SK-N-SH treated with all-trans-retinoic acid at 6 μM for 48 hours (cell line): ENCODE results near the gene DEPDC4.

ENCODE experiments used
- ATAC-seq: fragments of 200-7000 bp; cut with Tn5 transposase; 3 replicates; pipeline ENCODE4 v1.9.1; 2020; ENCODE audit warnings: mild to moderate bottlenecking, moderate library complexity
- ARNTL ChIP-seq: fragments of 450-650 bp; formaldehyde crosslinking; IDR thresholded peaks from 2 replicates; pipeline ENCODE4 v1.5.0; 2020; ENCODE audit warnings: low read depth, mild to moderate bottlenecking, moderate library complexity, borderline replicate concordance
- CSDC2 ChIP-seq: fragments of 250-450 bp; sonication (Bioruptor Pico); IDR thresholded peaks from 2 replicates; pipeline ENCODE4 v1.5.0; 2020; ENCODE audit warnings: mild to moderate bottlenecking, moderate library complexity
- GLIS3 ChIP-seq: fragments of 250-450 bp; sonication (Bioruptor Pico); IDR thresholded peaks from 2 replicates; pipeline ENCODE4 v1.5.0; 2020; ENCODE audit warnings: mild to moderate bottlenecking, moderate library complexity
- ISL1 ChIP-seq: fragments of 250-450 bp; sonication (Bioruptor Pico); IDR thresholded peaks from 2 replicates; pipeline ENCODE4 v2.1.2; 2022; ENCODE audit warnings: mild to moderate bottlenecking, moderate library complexity
- OSR1 ChIP-seq: fragments of 250-450 bp; sonication (Bioruptor Pico); IDR thresholded peaks from 2 replicates; pipeline ENCODE4 v1.8.0; 2022; ENCODE audit warnings: moderate library complexity, mild to moderate bottlenecking, inconsistent platforms
- RARB ChIP-seq: fragments of 250-450 bp; sonication (Bioruptor Pico); IDR thresholded peaks from 2 replicates; pipeline ENCODE4 v1.8.0; 2021; ENCODE audit warnings: mild to moderate bottlenecking, moderate library complexity
- SNAI2 ChIP-seq: fragments of 250-450 bp; sonication (Bioruptor Pico); IDR thresholded peaks from 2 replicates; pipeline ENCODE4 v1.5.0; 2020; ENCODE audit warnings: mild to moderate bottlenecking, moderate library complexity
- TCF4 ChIP-seq: fragments of 250-450 bp; sonication (Bioruptor Pico); IDR thresholded peaks from 2 replicates; pipeline ENCODE4 v1.8.0; 2021; ENCODE audit warnings: mild to moderate bottlenecking, moderate library complexity, borderline replicate concordance
- TOX ChIP-seq: fragments of 250-450 bp; sonication (Bioruptor Pico); IDR thresholded peaks from 2 replicates; pipeline ENCODE4 v1.8.0; 2021; ENCODE audit warnings: mild to moderate bottlenecking, moderate library complexity, borderline replicate concordance
- ZC3H10 ChIP-seq: fragments of 250-450 bp; sonication (Bioruptor Pico); IDR thresholded peaks from 2 replicates; pipeline ENCODE4 v1.5.1; 2021; ENCODE audit warnings: mild to moderate bottlenecking, moderate library complexity
- ZFP3 ChIP-seq: fragments of 250-450 bp; sonication (Bioruptor Pico); IDR thresholded peaks from 2 replicates; pipeline ENCODE4 v1.5.0; 2020; ENCODE audit warnings: mild to moderate bottlenecking, moderate library complexity
- ZFP30 ChIP-seq: fragments of 450-650 bp; formaldehyde crosslinking; IDR thresholded peaks from 2 replicates; pipeline ENCODE4 v1.5.0; 2022; ENCODE audit warnings: mild to moderate bottlenecking, moderate library complexity
- ZNF565 ChIP-seq: fragments of 450-650 bp; formaldehyde crosslinking; conservative IDR thresholded peaks from 2 replicates; pipeline ENCODE4 v1.5.0; 2020; ENCODE audit warnings: low read depth, mild to moderate bottlenecking, moderate library complexity
- ZNF70 ChIP-seq: fragments of 450-650 bp; formaldehyde crosslinking; IDR thresholded peaks from 2 replicates; pipeline ENCODE4 v1.5.0; 2020; ENCODE audit warnings: mild to moderate bottlenecking, moderate library complexity
- ZNF8 ChIP-seq: fragments of 450-650 bp; formaldehyde crosslinking; IDR thresholded peaks from 2 replicates; pipeline ENCODE4 v1.5.0; 2020; ENCODE audit warnings: mild to moderate bottlenecking, moderate library complexity
- TF ChIP-seq, protein P1 (sequence below): fragments of 250-450 bp; sonication (Bioruptor Pico); IDR thresholded peaks from 2 replicates; pipeline ENCODE4 v1.5.1; 2020; ENCODE audit warnings: low read depth, mild to moderate bottlenecking, moderate library complexity
- TF ChIP-seq, protein P2 (sequence below): fragments of 250-450 bp; sonication (Bioruptor Pico); IDR thresholded peaks from 2 replicates; pipeline ENCODE4 v1.8.0; 2021; ENCODE audit warnings: low read depth, mild to moderate bottlenecking, moderate library complexity, borderline replicate concordance
- TF ChIP-seq, protein P3 (sequence below): fragments of 250-450 bp; sonication (Bioruptor Pico); IDR thresholded peaks from 2 replicates; pipeline ENCODE4 v1.5.0; 2020; ENCODE audit warnings: mild to moderate bottlenecking, moderate library complexity
- TF ChIP-seq, protein P4 (sequence below): fragments of 250-450 bp; sonication (Bioruptor Pico); IDR thresholded peaks from 2 replicates; pipeline ENCODE4 v1.5.1; 2021; ENCODE audit warnings: mild to moderate bottlenecking, moderate library complexity
- TF ChIP-seq, protein P5 (sequence below): fragments of 250-450 bp; sonication (Bioruptor Pico); IDR thresholded peaks from 2 replicates; pipeline ENCODE4 v1.8.0; 2020; ENCODE audit warnings: mild to moderate bottlenecking, moderate library complexity, borderline replicate concordance

Gene DEPDC4

DNA sequence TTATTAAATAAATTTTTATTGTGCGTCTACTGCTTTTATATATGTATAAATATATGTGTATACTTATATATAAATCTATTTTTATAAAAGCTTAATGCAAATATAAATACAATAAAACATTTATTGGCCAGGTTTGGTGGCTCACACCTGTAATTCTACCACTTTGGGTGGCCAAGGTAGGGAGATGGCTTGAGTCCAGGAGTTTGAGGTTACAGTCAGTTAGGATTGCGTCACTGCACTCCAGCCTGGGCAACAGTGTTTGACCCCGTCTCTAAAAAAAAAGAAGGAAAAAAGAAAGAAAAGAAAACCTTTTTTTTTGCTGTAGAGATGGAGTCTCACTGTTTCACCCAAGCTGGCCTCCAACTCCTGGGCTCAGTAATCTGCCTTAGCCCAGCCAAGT, 45.4 kb downstream of the DEPDC4 start:
- ATAC-seq, result no peak
- TF ChIP-seq SNAI2 (CRISPR knock-in tag), result no peak
- TF ChIP-seq ZNF8 (CRISPR knock-in tag), result no peak
- no peak for TF ChIP-seq TOX (CRISPR knock-in tag)

DNA sequence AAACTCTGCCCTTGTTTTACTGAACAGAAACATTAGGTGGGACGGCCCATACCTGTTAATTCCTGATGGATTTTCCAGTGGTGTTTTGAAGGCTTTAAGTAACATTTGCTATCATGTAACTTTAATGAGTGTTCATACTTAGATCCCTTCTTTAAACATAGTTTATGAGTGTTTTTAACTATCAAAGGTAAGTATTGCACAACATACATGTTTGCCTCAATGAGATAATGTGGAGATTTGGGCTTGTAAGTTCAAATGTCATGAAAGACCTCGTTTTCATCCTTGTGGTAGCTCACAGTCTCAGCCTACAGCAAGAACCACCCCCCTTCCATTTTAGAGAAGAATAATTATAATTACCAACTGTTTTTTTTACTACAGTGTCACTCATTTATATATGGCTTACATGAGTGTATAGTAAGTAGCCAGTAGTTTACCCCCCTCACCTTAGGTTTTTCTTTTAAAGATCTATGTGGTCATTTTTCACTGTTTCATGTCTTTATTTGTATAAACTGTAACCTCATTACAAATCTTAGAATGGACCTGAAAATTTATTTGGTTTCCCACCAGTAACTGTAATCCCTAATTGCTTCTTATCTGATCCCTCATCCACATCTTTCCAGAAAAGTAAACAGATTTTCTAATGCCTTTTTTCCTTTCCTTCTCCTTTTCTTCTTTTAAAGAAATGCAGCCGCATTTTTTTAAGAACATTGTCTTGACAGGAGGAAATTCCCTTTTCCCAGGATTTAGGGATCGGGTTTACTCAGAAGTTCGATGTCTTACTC, 47.4 kb downstream of the DEPDC4 start:
- TF ChIP-seq ZNF8 (CRISPR knock-in tag) (no peak), GLIS3 (CRISPR knock-in tag) (no peak), ZNF565 (CRISPR knock-in tag) (no peak), RARB (no peak), ZFP3 (no peak), TOX (CRISPR knock-in tag) (no peak), OSR1 (CRISPR knock-in tag) (no peak), ARNTL (CRISPR knock-in tag) (no peak), CSDC2 (CRISPR knock-in tag) (no peak), TCF4 (CRISPR knock-in tag) (no peak)
- TF ChIP-seq, protein P1, sequence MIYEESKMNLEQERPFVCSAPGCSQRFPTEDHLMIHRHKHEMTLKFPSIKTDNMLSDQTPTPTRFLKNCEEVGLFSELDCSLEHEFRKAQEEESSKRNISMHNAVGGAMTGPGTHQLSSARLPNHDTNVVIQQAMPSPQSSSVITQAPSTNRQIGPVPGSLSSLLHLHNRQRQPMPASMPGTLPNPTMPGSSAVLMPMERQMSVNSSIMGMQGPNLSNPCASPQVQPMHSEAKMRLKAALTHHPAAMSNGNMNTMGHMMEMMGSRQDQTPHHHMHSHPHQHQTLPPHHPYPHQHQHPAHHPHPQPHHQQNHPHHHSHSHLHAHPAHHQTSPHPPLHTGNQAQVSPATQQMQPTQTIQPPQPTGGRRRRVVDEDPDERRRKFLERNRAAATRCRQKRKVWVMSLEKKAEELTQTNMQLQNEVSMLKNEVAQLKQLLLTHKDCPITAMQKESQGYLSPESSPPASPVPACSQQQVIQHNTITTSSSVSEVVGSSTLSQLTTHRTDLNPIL (CRISPR knock-in tag), result no peak
- TF ChIP-seq, protein P2, sequence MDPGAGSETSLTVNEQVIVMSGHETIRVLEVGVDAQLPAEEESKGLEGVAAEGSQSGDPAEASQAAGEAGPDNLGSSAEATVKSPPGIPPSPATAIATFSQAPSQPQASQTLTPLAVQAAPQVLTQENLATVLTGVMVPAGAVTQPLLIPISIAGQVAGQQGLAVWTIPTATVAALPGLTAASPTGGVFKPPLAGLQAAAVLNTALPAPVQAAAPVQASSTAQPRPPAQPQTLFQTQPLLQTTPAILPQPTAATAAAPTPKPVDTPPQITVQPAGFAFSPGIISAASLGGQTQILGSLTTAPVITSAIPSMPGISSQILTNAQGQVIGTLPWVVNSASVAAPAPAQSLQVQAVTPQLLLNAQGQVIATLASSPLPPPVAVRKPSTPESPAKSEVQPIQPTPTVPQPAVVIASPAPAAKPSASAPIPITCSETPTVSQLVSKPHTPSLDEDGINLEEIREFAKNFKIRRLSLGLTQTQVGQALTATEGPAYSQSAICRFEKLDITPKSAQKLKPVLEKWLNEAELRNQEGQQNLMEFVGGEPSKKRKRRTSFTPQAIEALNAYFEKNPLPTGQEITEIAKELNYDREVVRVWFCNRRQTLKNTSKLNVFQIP, result no peak
- TF ChIP-seq, protein P3, sequence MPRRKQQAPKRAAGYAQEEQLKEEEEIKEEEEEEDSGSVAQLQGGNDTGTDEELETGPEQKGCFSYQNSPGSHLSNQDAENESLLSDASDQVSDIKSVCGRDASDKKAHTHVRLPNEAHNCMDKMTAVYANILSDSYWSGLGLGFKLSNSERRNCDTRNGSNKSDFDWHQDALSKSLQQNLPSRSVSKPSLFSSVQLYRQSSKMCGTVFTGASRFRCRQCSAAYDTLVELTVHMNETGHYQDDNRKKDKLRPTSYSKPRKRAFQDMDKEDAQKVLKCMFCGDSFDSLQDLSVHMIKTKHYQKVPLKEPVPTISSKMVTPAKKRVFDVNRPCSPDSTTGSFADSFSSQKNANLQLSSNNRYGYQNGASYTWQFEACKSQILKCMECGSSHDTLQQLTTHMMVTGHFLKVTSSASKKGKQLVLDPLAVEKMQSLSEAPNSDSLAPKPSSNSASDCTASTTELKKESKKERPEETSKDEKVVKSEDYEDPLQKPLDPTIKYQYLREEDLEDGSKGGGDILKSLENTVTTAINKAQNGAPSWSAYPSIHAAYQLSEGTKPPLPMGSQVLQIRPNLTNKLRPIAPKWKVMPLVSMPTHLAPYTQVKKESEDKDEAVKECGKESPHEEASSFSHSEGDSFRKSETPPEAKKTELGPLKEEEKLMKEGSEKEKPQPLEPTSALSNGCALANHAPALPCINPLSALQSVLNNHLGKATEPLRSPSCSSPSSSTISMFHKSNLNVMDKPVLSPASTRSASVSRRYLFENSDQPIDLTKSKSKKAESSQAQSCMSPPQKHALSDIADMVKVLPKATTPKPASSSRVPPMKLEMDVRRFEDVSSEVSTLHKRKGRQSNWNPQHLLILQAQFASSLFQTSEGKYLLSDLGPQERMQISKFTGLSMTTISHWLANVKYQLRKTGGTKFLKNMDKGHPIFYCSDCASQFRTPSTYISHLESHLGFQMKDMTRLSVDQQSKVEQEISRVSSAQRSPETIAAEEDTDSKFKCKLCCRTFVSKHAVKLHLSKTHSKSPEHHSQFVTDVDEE (CRISPR knock-in tag), result no peak
- ATAC-seq, result no peak

DNA sequence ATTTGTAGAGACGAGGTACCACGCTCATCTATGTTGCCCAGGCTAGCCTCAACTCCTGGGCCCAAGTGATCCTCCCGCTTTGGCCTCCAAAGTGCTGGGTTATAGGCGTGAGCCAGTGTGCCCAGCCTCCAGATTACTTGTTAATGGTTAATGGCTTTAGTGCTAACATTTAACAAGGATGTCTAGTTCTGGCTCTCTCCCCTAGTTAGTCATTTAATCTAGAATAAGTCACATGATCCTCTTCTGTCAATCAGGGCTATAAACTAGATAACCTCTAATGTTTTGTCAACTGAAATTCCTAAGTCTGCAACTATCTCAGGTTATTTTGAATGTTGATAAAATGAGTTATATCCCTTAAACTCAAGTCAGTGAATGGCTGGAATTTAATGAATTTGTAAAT, 50.5 kb downstream of the DEPDC4 start:
- no peak for TF ChIP-seq ZFP3
- no peak for TF ChIP-seq RARB
- no peak for ATAC-seq

DNA sequence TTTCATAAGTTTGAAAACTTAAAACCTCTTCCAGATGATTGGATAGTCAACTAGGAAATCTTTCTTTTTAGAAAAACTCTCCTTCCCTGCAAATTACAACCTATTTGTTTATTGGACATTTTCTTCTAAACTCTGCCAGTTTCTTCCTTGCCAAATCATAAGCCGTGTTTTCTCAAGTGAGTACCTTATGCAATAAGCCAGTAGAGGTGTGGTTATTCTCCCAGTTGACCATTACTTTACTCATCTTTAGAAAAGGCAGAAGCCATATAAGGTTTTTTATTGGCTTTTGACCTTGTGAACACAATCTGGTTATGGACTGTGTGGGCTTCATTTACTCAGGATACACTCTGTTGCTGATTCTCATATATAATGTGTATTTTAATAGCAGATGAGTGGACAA, 51.7 kb downstream of the DEPDC4 start:
- TF ChIP-seq, protein P4, sequence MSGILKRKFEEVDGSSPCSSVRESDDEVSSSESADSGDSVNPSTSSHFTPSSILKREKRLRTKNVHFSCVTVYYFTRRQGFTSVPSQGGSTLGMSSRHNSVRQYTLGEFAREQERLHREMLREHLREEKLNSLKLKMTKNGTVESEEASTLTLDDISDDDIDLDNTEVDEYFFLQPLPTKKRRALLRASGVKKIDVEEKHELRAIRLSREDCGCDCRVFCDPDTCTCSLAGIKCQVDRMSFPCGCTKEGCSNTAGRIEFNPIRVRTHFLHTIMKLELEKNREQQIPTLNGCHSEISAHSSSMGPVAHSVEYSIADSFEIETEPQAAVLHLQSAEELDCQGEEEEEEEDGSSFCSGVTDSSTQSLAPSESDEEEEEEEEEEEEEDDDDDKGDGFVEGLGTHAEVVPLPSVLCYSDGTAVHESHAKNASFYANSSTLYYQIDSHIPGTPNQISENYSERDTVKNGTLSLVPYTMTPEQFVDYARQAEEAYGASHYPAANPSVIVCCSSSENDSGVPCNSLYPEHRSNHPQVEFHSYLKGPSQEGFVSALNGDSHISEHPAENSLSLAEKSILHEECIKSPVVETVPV (CRISPR knock-in tag), result no peak
- TF ChIP-seq GLIS3 (CRISPR knock-in tag), result no peak
- no peak for TF ChIP-seq ZNF70 (CRISPR knock-in tag)
- TF ChIP-seq ZFP3, result no peak
- TF ChIP-seq ZNF565 (CRISPR knock-in tag), result no peak
- TF ChIP-seq OSR1 (CRISPR knock-in tag), result no peak
- TF ChIP-seq ISL1 (CRISPR knock-in tag), result no peak
- TF ChIP-seq, protein P5, sequence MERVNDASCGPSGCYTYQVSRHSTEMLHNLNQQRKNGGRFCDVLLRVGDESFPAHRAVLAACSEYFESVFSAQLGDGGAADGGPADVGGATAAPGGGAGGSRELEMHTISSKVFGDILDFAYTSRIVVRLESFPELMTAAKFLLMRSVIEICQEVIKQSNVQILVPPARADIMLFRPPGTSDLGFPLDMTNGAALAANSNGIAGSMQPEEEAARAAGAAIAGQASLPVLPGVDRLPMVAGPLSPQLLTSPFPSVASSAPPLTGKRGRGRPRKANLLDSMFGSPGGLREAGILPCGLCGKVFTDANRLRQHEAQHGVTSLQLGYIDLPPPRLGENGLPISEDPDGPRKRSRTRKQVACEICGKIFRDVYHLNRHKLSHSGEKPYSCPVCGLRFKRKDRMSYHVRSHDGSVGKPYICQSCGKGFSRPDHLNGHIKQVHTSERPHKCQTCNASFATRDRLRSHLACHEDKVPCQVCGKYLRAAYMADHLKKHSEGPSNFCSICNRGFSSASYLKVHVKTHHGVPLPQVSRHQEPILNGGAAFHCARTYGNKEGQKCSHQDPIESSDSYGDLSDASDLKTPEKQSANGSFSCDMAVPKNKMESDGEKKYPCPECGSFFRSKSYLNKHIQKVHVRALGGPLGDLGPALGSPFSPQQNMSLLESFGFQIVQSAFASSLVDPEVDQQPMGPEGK, result no peak
- TF ChIP-seq CSDC2 (CRISPR knock-in tag), result no peak
- TF ChIP-seq, protein P1 (CRISPR knock-in tag), result no peak
- TF ChIP-seq TOX (CRISPR knock-in tag), result no peak
- TF ChIP-seq ZC3H10 (CRISPR knock-in tag), result no peak
- TF ChIP-seq ZFP30 (CRISPR knock-in tag), result no peak
- no peak for TF ChIP-seq ZNF8 (CRISPR knock-in tag)
- no peak for TF ChIP-seq SNAI2 (CRISPR knock-in tag)
- no peak for ATAC-seq
